Endothelial cell of umbilical vein (primary cell): ENCODE data around the gene KCNJ15. TPM values are rescaled to one million over a fixed set of nuclear protein-coding genes. Genes with fewer than 3 reads are reported as not detected.
A peak's percentile ranks its signal among the peaks of the same experiment; 100 is the strongest.

Source experiments
- BruUV-seq: library from RNA; stranded (reverse); fragments of 400-500 nt; replicated peaks from 2 replicates; lab custom pipeline; 2021; lab: Mats Ljungman, UMichigan
- CTCF ChIA-PET: fragments of 300-600, 350-600 bp; sonication (Branson Sonifier 250); formaldehyde crosslinking; loops from one replicate; lab custom pipeline; 2021; ENCODE audit warnings: antibody characterized with exemption, inconsistent platforms; lab: Charles Lee
- POLR2A ChIA-PET: fragments of 300-600, 350-600 bp; sonication (Branson Sonifier 250); formaldehyde crosslinking; loops from one replicate; lab custom pipeline; 2021; ENCODE audit warnings: antibody characterized with exemption, inconsistent platforms; lab: Charles Lee
- DNase-seq: peaks from one replicate; pipeline ENCODE4 v3.0.0-alpha.2; 2011; ENCODE audit warnings: low read depth, low spot score
- FAIRE-seq: peaks from 2 replicates; lab custom pipeline; 2011; peaks lifted over from hg19 to GRCh38; lab: Jason Lieb, UNC
- H2AFZ ChIP-seq: 2 replicates; pipeline ENCODE4 v1.6.0; 2012; ENCODE audit warnings: low read depth, low read length, control low read depth, inconsistent platforms
- H3K27ac ChIP-seq: 2 replicates; pipeline ENCODE4 v1.5.1; 2011; ENCODE audit warnings: low read depth, mild to moderate bottlenecking, control low read depth, low read length, moderate library complexity; ENCODE audit not compliant: insufficient read depth
- H3K27me3 ChIP-seq, 2 experiments: 2 replicates each; pipeline versions ENCODE4 v1.6.0 to v1.6.1; 2011; ENCODE audit warnings: low read length in 2 of 2, mixed read lengths in 1 of 2; ENCODE audit not compliant: control insufficient read depth in 2 of 2, insufficient read depth in 2 of 2
- H3K36me3 ChIP-seq, 2 experiments: 2 replicates in 1 of 2; 3 replicates in 1 of 2; pipeline ENCODE4 v1.5.1; 2011; ENCODE audit warnings: low read length in 2 of 2, mild to moderate bottlenecking in 1 of 2, moderate library complexity in 1 of 2; ENCODE audit not compliant: control insufficient read depth in 2 of 2, insufficient read depth in 2 of 2; ENCODE audit errors: extremely low read depth in 1 of 2
- H3K4me1 ChIP-seq: 3 replicates; pipeline ENCODE4 v1.5.1; 2011; ENCODE audit warnings: mild to moderate bottlenecking, low read length; ENCODE audit not compliant: control insufficient read depth, insufficient read depth; ENCODE audit errors: extremely low read depth
- H3K4me2 ChIP-seq: 2 replicates; pipeline ENCODE4 v1.6.1; 2011; ENCODE audit warnings: low read length, control low read depth, mixed read lengths; ENCODE audit not compliant: insufficient read depth
- H3K4me3 ChIP-seq, 3 experiments: fragments of 200-600 bp in 1 of 3; sonication (generic), shearing (Covaris generic) in 1 of 3; replicated peaks in 1 of 3; 2 replicates each; pipeline ENCODE4 v1.5.1; 2011 to 2016; ENCODE audit warnings: control low read depth in 3 of 3, low read length in 3 of 3, mild to moderate bottlenecking in 2 of 3, inconsistent platforms in 1 of 3, low read depth in 1 of 3, moderate library complexity in 1 of 3; ENCODE audit not compliant: insufficient read depth in 1 of 3
- H3K79me2 ChIP-seq: 2 replicates; pipeline ENCODE4 v1.6.0; 2012; ENCODE audit warnings: low read length, inconsistent platforms; ENCODE audit not compliant: control insufficient read depth, insufficient read depth
- H3K9ac ChIP-seq: replicated peaks from 2 replicates; pipeline ENCODE3; 2011; ENCODE audit warnings: low read length, control low read depth; ENCODE audit not compliant: insufficient read depth; ENCODE audit errors: extremely low read depth
- H3K9me1 ChIP-seq: replicated peaks from 3 replicates; pipeline ENCODE4 v1.6.0; 2011; ENCODE audit warnings: mild to moderate bottlenecking, low read length; ENCODE audit not compliant: control insufficient read depth, insufficient read depth; ENCODE audit errors: extremely low read depth
- H3K9me3 ChIP-seq: replicated peaks from 2 replicates; pipeline ENCODE4 v1.5.1; 2012; ENCODE audit warnings: low read length, inconsistent platforms; ENCODE audit not compliant: control insufficient read depth, insufficient read depth
- H4K20me1 ChIP-seq: replicated peaks from 2 replicates; pipeline ENCODE3; 2011; ENCODE audit warnings: mild to moderate bottlenecking, low read length; ENCODE audit not compliant: control insufficient read depth, insufficient read depth; ENCODE audit errors: extremely low read depth
- EZH2 ChIP-seq: IDR thresholded peaks from 2 replicates; pipeline ENCODE4 v1.6.1; 2012; ENCODE audit warnings: borderline replicate concordance, low read depth, mild to moderate bottlenecking, moderate library complexity, low read length, inconsistent platforms; ENCODE audit not compliant: severe bottlenecking
- FOS ChIP-seq: IDR thresholded peaks from 2 replicates; pipeline ENCODE4 v1.6.1; 2011; ENCODE audit warnings: mild to moderate bottlenecking, low read length, moderate library complexity, borderline replicate concordance; ENCODE audit not compliant: insufficient read depth
- GATA2 ChIP-seq: IDR thresholded peaks from 2 replicates; pipeline ENCODE4 v1.7.0; 2011; ENCODE audit warnings: low read depth, mild to moderate bottlenecking, moderate library complexity, mixed read lengths, low read length; ENCODE audit not compliant: insufficient read length, insufficient read depth
- JUN ChIP-seq: IDR thresholded peaks from 2 replicates; pipeline ENCODE4 v1.6.1; 2011; ENCODE audit warnings: borderline replicate concordance, low read depth; ENCODE audit not compliant: insufficient read length, insufficient read depth
- MYC ChIP-seq: IDR thresholded peaks from one replicate; pipeline ENCODE4 v1.6.1; 2011; ENCODE audit warnings: mild to moderate bottlenecking, low read depth, low read length
- POLR2A ChIP-seq: IDR thresholded peaks from 2 replicates; pipeline ENCODE4 v1.6.1; 2012; ENCODE audit warnings: low read depth, mild to moderate bottlenecking, control low read depth, low read length
- POLR2AphosphoS5 ChIP-seq: IDR thresholded peaks from 2 replicates; pipeline ENCODE4 v1.6.1; 2012; ENCODE audit warnings: low read depth, mild to moderate bottlenecking, control low read depth, low read length, moderate library complexity; ENCODE audit not compliant: insufficient read depth
- dilution Hi-C: fragments of 300-500 bp; cut with MboI; formaldehyde crosslinking; loops from one replicate; pipeline ENCODE4 v1.15.0; 2019; ENCODE audit warnings: low sequenced_read_pairs; ENCODE audit not compliant: extremely low pct_ligation_motif_present
- intact Hi-C: fragments of 100-400 bp; cut with micrococcal nuclease; formaldehyde crosslinking; loops from one replicate; pipeline ENCODE4 v1.10.0; 2022
- polyA plus RNA-seq, 4 experiments: library from polyadenylated mRNA; depleted of rRNA in 3 of 4; stranded (reverse) in 3 of 4; unstranded in 1 of 4; fragments of >200 nt; gene quantifications; 2 replicates each; pipeline versions ENCODE4 v1.2.1 to v1.2.3, GENCODE V29; 2011 to 2012; ENCODE audit warnings: missing spikeins in 1 of 4
- total RNA-seq: library from RNA; stranded (reverse); gene quantifications from 2 replicates; pipeline ENCODE4 v1.2.3, GENCODE V29; 2021
- TF ChIP-seq, protein P1 (sequence below): IDR thresholded peaks from 2 replicates; pipeline ENCODE4 v1.6.1; 2011; ENCODE audit not compliant: insufficient read depth, insufficient read length
- TF ChIP-seq, protein P2 (sequence below), 2 donors: IDR thresholded peaks; 1 replicate in 1 of 2; 2 replicates in 1 of 2; pipeline ENCODE4 v1.5.1; 2011; ENCODE audit warnings: low read length in 2 of 2, mild to moderate bottlenecking in 2 of 2, moderate library complexity in 2 of 2, control low read depth in 1 of 2, inconsistent platforms in 1 of 2, low read depth in 1 of 2; ENCODE audit not compliant: insufficient read depth in 1 of 2; ENCODE audit errors: extremely low read depth in 1 of 2

The KCNJ15 gene
- total and polyA plus RNA-seq, 2 donors (not counting 3 experiments of a cell fraction or from before 2014, with no cell fraction given), result 1.4 to 1.5 TPM

DNA sequence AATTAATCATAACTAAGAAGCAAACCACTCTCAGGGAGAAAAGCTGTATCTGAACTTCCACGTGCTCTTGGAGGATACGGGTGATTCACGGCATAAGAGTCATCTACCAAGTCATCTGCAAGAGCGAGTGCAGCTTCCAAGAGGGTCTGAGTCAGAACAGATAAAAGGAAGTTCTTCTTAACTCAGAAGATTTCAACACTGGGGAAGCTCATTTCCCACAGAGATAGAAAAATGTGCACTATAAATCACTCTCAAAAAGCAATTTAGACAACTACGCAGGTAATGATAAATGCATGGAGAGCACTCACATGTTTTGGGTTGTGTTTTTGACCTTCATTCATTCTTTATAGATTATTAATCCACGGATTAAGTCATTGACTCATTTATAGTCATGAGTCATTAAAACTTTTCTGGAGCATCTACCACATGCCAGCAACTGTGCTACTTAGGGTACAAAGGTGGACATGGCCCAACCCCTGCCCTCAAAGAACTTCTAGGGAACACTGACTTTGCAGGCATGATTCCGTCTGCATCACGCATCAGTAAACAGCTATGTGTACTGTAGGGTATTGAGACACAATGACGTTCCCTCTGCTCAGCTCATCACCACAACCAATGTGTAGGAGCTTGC lies 20.8 kb downstream of the KCNJ15 start:
- no peaks in the 10 kb centered on the region for H3K9me3 ChIP-seq
- no peaks in the 10 kb centered on the region for H3K9me1 ChIP-seq
- intact Hi-C loops, result no loop called here
- POLR2A ChIA-PET, result no interaction called here
- no peak overlapping the region for H2AFZ ChIP-seq
- BruUV-seq, result no TSS peak
- dilution Hi-C loops, result no loop called here
- H3K4me2 ChIP-seq, result no peak overlapping the region
- FAIRE-seq, result peak; percentile 86
- DNase-seq, result peak; percentile 62
- no peak overlapping the region for H3K9ac ChIP-seq
- H3K4me1 ChIP-seq, result peaks cover 12% of the 10 kb centered on the region
- no peaks in the 10 kb centered on the region for H4K20me1 ChIP-seq
- H3K4me3 ChIP-seq, result no peak overlapping the region
- CTCF ChIA-PET, result interaction anchor here (0.6 to 2.1 kb wide), 8 partner anchors 9 to 118 kb away, joined by 3 to 8 read pairs (median 4); no protein-coding TSS in a partner anchor
- H3K79me2 ChIP-seq, result no peaks in the 10 kb centered on the region
- H3K27ac ChIP-seq, result no peak overlapping the region
- H3K27me3 ChIP-seq, result peaks cover 0 to 4% of the 10 kb centered on the region in 2 experiments
- H3K36me3 ChIP-seq, result no peaks in the 10 kb centered on the region
- TF ChIP-seq EZH2 (no peak), MYC (no peak), GATA2 (peak; percentile 84), JUN (peak; percentile 31), POLR2AphosphoS5 (peak; percentile 34), POLR2A (no peak), FOS (peak; percentile 99)
- TF ChIP-seq, protein P1, sequence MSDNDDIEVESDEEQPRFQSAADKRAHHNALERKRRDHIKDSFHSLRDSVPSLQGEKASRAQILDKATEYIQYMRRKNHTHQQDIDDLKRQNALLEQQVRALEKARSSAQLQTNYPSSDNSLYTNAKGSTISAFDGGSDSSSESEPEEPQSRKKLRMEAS, result no peak
- TF ChIP-seq, protein P2, sequence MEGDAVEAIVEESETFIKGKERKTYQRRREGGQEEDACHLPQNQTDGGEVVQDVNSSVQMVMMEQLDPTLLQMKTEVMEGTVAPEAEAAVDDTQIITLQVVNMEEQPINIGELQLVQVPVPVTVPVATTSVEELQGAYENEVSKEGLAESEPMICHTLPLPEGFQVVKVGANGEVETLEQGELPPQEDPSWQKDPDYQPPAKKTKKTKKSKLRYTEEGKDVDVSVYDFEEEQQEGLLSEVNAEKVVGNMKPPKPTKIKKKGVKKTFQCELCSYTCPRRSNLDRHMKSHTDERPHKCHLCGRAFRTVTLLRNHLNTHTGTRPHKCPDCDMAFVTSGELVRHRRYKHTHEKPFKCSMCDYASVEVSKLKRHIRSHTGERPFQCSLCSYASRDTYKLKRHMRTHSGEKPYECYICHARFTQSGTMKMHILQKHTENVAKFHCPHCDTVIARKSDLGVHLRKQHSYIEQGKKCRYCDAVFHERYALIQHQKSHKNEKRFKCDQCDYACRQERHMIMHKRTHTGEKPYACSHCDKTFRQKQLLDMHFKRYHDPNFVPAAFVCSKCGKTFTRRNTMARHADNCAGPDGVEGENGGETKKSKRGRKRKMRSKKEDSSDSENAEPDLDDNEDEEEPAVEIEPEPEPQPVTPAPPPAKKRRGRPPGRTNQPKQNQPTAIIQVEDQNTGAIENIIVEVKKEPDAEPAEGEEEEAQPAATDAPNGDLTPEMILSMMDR (IDR thresholded peaks at IDR 0.05; ENCODE audit: extremely low read depth in 1 of 2, insufficient read depth in 1 of 2, low read depth in 1 of 2, low read length in 2 of 2), result no peak
